Stimulated activated CD4-positive, alpha-beta T cell treated with anti-CD3 and anti-CD28 coated beads, Interleukin-1b, Interleukin-23, amount 100 ng/mL, for 1 hour (primary cell): ENCODE measurements around the gene EIF5AL1.
"Not testable (repeated sequence)": the region's sequence is repeated elsewhere in the genome, so short reads cannot be mapped to it uniquely, and the experiment has no call there.

Experiments used
- DNase-seq, 2 donors: peaks; one replicate each; pipeline ENCODE4 v3.0.0-alpha.2; 2020; ENCODE audit warnings: low read depth in 2 of 2

EIF5AL1 gene

DNA sequence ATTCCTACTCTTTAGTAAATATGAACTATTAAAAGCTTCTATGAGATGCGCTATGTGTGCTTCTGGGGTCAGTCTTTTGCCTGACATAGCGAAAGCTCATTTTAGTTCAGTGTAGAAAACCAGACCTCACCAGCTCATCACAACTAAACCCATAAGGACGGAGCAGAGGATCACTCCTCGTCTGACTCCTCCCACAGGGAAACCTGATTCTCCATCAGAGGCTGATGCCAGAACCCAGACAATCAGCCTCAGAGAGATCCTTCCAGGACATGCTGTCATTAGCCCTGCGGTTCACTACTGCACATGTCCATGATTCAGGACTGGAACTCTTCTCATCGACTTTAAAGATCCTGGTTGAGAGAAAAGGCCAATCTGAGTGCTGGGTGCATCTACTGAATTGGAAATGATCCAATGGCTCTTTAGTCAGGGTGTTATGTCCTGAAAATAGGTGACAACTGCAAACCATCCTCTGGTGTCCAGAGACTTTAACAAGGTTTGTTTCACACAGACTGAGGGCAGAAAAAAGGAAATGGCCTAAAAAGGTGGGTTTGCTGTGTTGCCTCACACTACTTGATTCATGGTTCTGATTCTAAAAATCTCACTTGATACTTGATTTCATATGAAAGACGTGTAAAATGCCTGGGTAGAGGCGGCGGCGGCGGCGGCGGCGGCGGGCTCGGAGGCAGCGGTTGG lies at the start of gene EIF5AL1:
Gene EIF5AL1 (plus strand): TSS at position 643 of the 693 bp plus-strand sequence. CDS start 117 bp downstream, outside the sequence.
- DNase-seq: not testable (repeated sequence)

DNA sequence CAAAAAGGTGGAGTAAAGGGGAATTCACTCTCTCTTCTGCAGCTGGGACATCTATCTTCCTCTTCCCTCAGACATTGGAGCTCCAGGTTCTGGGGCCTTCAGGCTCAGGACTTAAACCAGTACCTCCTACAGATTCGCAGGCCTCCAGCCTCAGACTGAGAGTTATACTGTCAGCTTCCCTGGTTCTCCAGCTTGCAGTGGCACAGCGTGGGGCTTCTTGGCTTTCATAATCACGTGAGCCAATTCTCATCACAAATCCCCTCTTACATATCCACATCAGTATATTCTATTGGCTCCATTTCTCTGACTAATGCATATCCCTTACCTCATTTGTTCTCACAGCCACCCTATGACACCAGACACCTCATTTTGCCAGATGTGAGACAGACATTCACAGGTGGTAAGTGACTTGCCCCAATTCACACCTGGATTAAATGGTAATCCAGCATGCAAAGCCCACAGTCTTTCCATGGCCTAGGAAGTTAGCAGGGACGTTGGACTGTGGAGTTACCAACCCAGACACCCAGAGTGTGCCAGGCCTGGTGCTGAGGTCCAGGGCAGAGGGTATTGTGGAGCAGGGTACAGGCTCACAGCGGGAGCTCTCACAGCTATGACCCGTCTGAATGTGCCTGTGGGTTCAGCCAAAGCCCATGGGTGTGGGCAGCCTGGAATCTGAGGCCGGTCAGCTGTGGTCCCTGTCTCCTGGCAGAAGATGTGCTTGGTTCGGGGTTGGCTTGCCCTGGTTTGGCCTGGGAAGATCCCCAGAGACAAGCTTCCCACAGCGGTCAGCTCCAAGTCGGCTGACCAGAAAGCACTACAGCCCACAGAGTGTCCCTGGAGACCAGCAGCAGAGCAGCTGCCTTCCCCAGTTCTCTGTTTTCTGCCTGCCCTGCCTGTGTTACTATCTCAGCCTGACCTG lies 48.5 kb upstream of the EIF5AL1 start:
- no peak for DNase-seq

DNA sequence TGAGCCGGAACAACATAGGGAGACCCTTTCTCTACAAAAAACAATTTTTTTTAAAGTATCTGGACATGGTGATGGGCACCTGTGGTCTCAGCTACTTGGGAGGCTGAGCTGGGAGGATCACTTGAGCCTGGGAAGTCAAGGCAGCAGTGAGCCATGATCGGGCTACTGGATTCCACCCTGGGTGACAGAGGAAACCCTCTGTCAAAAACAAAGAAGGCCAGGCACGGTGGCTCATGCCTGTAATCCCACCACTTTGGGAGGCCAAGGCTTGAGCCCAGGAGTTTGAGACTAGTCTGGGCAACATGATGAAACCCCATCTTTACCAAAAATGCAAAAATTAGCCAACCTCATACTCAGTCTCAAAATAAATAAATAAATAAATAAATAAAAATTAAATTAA lies 47.0 kb upstream of the EIF5AL1 start:
- no peak for DNase-seq

DNA sequence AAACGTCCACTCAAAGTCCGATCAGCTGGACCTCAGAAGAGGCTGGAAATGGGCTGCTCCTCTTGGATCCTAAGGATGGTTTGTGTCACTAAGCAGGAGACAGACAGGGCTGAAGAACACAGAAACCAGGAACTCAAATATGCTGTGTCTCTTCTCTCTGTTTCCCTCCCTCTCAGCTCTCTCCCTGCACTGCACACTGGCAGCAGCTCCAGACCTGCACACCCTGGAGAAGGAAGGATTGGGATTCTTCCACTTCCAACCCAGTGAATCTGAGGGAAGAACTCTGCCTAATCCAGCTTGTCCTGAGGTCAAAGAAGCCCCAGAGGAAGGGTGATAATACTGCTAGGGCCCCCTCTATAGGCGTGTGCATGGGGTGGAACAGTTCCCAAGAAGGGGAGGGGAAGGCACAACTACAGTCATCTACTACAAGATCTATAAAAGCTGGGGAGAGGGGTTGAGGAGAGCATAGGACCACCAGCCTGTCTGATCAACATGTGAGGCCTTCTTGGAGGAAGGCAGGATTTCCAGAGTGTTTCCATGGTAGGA lies 44.2 kb upstream of the EIF5AL1 start:
- DNase-seq: no peak

DNA sequence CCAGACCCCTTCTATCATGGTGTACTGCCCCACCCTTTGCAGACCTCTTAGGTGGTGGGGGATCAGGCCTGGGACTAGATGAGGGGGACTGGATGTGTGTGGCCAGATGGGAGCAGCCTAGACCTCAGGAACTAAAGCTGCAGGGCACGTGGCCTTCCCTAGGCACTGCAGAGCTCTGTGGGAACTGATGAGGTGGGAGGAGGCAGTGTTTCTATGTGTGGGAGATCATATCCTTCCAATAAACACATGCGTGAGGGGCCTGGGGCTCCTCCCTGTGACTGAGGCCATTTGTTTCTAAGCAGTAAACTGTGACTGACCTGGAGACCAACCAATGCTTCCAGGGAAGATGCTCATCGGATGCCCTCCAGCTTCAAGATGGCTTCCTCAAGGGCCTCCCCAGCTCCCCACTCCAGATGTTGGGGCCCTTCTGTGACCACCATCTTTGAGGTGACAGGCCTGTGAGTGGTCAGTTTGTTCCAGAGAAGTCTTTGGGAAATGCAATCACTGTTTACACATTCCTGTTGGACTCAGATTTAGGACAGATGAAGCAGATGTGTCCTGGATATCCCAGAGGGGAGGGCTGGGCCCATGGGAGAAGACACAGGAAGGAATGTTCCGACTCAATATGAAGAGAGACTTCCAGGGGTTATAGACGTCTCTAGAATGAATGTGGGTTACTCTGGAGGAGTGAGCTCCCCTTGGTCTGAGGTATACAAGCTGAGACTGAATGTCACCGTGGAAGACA lies 43.3 kb upstream of the EIF5AL1 start:
- DNase-seq: no peak

DNA sequence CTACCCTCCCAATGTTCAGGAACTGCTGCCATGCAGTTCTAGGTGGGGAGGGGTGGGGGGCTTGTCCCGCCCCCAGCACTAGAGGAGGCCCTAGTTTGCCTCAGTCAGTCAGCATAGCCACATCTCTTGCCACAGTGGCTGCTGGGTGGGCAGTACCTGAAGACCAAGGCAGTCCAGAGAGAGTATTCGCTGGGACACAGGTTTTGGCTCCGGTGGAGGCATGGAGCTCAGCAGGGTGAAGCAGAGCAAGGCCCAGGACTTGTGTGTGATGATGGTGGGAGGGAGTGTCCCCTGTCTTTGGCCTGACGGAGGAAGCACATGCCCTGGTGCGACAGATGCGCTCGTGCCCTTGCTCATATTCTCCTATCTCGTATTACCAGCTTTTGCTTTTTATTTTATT lies 42.2 kb upstream of the EIF5AL1 start:
- DNase-seq: no peak

DNA sequence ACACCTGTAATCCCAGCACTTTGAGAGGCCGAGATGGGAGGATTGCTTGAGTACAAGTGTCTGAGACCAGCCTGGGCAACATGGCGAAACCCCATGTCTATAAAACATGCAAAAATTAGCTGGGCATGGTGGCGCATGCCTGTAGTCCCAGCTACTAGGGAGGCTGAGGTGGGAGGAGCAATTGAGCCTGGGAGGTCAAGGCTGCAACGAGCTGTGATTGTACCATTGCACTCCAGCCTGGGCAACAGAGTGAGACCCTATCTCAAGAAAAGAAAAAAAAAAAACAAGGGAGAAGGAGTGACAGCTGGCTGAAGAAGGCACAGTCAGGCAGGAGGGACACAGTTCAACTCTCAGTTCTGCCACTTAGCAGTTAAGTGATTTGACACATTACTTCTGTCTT lies 40.6 kb upstream of the EIF5AL1 start:
- DNase-seq: no peak

DNA sequence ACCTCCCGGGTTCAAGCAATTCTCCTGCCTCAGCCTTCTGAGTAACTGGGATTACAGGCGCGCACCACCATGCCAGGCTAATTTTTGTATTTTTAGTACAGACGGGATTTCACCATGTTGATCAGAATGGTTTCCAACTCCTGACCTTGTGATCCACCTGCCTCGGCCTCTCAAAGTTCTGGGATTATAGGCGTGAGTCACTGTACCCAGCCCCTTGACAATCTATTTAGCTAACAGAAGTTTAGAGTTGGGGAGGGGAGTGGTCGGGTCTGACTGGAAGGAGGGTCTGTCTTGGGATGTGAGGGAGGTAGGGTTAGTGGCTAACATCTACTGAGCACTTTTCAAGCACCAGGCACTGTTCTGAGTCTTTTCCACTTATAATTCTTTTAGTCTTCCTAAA lies 39.9 kb upstream of the EIF5AL1 start:
- DNase-seq: no peak

DNA sequence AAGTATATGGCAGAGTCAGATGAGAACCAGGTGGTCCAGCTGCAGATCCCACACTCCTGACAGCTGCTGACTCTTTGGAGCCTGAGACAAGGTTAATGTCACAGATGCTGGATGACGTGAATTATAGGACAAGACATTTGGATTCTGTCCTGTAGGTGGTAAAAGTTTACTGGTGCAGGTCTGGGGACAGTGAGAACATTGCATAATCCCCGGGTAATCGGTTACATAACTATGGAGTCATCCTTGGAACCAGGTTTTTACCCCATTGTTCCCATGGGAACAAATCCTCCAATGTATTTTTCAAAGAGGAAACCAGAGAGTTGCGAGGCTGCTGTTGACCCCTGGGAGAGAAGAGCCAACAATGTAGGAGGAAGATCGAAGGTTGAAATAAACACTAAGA lies 39.4 kb upstream of the EIF5AL1 start:
- no peak for DNase-seq

DNA sequence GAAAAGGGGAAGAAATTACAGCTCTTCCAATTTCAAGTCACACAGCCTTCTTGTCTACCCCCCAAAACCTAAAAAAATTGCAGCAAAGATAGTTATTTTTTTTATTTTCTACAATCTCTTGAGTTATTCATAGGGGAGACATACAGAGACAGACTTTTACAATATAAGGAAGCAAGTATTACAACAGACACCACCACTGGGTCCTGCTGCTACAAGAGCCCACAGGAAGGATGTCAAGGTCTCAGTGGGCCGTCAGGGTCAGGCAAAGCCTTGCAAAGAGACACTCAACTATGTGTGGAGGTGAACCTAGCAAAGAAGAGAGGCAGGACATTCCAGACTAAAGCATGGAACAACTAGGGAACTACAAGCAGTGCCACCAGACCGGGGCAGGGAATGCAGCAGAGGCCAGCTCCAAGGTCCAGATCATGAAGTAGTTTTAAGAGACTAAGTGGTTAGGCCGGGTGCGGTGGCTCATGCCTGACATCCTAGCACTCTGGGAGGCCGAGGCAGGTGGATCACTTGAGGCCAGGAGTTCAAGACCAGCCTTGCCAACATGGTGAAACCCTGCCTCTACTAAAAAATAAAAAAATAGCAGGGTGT lies 38.7 kb upstream of the EIF5AL1 start:
- DNase-seq: no peak

DNA sequence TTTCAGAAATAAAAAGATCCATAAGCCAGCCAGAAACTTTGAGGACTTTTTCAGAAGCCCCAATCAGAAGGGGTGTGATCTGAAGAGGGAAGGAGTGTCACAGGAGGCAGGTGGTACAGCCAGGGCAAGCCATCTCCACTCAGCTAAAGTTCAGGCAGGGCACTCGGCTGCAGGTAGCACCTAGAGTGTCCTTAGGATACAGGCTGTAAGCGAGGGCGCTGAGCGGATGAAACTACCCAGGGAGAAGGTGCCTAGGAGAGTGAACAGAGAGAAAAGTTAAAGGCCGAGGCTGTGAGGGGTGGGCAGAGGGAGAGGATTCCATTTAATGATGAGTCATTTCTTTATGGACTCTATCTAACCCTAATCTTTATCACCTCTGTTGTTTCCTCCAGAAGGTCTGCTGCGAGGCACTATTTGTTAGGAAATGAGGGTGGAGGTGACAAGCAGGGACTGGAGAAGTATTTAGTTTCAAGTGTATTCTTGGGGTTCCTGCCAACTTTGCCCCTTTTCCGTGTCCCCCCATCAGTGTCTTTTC lies 37.1 kb upstream of the EIF5AL1 start:
- DNase-seq: no peak

DNA sequence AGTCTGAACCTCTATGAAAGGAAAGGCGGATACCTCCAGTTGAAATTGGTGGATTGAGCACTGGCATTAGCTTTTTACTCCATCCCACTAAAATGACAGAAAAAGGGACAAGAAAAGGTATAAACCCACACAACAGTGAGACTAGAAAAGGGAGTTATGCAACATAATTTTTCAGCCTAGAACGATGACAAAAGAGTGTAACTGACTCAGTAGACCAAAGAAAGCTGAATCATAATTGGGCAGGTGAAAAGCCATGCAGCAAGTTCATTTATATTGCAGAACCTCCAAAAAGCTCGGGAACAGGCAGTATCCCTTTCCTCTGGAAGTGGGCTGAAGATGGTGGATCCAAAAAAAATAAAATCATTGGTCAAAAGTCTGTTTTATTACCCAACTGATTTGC lies 36.5 kb upstream of the EIF5AL1 start:
- no peak for DNase-seq

DNA sequence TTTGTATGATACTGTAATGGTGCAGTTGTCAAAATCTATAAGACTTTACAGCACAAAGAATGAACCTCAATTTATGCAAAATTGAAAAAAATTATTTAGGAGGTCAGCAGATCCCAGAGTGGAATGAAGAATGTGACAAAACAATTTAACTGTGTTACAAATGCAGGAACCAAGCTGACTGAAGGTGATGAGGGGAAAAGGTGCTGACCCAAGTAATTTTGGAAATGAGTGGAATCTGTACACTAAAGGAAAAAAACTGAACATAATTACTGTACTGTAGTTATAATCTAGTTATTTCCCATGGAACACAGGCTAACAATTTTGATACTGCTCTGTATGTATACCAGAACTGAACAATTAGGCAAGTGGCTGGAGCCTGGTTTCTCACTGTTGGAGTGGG lies 35.7 kb upstream of the EIF5AL1 start:
- DNase-seq: no peak

DNA sequence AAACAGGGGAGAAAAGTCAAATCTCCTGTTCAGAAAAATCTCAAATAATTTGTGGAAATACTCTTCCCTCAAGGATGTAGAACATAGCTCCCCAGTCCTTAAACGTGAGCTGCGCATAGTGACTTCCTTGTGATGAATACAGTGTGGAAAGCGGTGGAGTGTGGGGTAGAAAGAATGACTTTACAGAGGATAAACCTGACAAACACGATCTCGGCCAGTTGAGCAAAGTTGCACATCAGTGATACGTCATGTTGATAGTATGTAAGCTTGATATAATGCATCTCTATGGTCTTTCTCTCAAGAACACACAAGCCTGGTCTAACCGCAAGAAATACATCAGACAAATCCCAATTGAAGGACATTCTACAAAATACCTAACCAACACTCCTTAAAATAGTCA lies 34.9 kb upstream of the EIF5AL1 start:
- no peak for DNase-seq

DNA sequence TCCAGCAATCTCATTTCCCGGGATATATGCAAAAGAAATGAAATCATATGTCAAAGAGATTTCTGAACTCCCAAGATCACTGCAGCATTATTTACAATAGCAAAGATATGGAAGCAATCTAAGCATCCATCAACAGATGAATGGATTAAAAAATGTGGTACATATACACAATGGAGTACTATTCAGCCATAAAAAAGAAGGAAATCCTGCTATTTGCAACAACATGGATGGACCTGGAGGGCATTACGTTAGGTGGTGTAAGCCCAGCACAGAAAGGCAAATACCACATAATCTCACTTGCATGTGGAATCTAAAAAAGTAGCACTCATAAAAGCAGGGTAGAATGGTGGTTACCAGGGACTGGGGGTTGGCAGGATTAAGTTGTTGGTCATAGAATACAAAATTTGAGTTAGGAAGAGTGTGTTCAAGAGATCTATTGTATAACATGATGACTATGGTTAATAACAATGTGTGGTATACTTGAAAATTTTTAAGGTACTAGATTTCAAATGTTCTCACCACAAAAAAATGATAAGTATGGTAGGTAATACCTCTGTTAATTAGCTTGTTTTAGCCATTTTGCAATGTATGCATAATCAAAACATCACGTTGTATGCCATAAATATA lies 32.9 kb upstream of the EIF5AL1 start:
- no peak for DNase-seq

DNA sequence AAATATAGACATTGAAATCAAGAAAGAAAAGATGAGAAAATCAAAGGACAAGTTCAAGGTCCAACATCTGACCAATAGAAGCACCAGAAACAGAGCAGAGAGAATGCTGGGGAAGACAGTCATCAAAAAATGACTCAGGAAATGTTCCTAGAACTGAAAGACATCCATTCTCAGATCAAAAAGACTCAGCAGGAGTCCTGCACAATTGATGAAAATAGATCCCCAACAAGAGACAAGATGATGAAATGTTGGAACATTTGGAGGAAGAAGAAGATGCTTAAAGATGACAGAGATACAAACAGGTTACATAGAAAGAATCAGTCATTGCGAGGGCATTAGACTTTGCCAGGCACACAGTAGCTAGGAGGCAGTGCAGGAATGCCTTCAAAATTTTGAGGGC lies 30.0 kb upstream of the EIF5AL1 start:
- no peak for DNase-seq

DNA sequence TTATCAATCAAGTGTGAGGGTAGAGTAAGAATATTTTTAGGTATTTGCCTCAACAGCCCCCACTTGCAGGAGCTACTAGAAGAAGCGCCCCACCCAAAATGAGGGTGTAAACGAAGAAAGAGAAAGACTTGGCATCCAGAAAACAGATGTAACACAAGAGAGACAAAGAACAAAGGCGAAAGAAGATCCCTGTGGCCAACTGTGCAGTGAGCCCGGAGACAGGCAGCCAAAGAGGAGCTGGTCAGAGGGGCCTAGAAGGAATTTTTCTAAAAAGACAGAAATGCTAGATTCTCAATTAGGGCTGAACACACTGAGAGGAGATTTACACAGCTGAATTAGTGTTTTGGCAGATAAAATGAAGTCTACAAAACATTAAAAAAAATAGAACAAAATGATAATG lies 29.6 kb upstream of the EIF5AL1 start:
- DNase-seq: no peak

DNA sequence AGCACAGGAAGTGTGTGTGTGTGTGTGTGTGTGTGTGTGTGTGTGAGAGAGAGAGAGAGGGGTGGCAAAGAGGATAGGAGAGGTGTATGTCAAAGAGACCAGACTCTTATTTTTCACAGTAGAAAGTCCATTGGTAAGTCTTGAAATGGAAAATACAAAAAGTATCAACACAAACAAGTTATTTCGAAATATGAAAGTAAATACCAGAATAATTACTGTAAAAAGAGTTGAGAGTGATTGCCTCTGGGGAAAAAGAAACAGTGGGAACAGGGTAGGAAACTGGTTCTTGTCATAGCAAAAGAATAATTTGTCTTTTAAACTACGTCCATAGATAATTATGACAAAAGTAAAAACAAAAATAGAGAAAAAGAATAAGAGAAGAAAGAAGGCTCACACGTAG lies 29.0 kb upstream of the EIF5AL1 start:
- no peak for DNase-seq

DNA sequence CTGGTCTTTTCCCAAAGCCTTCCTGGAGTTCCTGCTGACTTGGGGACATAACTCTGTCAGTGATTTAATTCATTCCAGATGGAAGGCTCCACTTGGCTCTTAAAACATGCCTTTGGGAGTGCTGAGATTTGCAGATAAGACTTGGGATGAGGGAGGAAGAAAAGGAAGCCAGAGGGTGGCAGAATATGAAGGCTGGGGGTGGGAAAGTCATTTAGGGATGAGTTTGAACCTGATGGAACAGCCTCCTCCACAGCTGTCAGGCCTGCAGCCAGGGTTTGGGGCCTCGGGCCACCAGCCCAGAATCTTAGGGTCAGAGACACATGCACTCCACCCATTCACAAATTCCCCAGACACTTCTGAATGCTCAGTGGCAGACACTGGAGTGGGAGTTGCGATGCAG lies 28.4 kb upstream of the EIF5AL1 start:
- DNase-seq: no peak

DNA sequence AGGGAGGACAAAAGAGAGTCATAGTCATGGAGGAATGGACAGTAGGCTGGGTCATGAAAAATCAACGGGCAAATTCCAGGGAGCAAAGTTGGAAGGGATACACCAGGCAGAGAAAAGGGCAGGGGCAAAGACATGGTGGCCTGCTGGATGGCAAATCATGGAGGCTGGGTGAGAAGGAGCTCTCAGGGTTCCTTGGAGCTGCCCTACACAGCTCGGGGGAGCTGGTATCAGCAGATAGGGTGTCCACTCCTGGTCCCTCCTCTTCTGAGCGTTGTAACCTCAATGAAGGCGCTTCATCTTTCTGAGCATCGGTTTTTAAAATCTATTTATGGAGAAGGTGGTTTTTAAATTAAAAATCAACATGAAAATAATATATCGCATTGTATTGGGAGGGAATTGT lies 27.9 kb upstream of the EIF5AL1 start:
- DNase-seq: no peak
